T-helper 22 cell (primary cell): ENCODE data around the gene TTLL12.

Source experiments
- DNase-seq: peaks from one replicate; pipeline ENCODE4 v3.0.0-alpha.2; 2020; ENCODE audit warnings: low read depth

TTLL12 gene

DNA sequence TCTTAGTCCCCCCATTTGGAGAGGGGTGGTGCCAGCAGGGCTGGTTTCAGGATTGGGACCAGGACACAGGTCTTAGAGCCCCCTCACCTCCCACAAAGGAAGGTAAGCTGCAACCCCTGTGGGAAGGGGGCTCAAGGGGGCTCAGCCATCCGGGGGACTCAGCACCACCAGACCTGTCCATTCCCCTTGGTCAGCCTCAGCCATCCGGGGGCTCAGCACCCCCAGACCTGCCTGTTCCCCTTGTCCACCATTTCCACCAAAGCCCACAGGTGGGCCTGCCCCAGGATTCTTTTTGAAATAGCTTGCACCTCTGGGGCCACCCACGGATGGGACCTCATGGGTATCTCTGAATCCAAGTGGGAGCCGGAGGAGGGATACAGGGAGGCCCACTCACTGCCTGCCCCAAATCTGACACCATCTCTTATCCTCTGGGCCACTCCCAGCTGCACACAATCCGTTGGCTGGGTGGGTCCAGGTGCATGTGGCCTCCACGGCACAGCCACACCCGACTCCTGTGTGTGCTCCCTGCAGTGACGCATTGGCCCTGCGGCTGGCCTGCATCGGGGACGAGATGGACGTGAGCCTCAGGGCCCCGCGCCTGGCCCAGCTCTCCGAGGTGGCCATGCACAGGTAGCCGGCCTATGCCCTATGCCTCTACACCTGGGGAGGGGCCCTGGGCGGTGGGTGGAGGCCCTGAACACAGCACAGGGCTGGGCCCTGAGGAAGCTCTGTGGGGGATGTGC is 59.6 kb downstream of the TTLL12 start:
- no peak for DNase-seq

DNA sequence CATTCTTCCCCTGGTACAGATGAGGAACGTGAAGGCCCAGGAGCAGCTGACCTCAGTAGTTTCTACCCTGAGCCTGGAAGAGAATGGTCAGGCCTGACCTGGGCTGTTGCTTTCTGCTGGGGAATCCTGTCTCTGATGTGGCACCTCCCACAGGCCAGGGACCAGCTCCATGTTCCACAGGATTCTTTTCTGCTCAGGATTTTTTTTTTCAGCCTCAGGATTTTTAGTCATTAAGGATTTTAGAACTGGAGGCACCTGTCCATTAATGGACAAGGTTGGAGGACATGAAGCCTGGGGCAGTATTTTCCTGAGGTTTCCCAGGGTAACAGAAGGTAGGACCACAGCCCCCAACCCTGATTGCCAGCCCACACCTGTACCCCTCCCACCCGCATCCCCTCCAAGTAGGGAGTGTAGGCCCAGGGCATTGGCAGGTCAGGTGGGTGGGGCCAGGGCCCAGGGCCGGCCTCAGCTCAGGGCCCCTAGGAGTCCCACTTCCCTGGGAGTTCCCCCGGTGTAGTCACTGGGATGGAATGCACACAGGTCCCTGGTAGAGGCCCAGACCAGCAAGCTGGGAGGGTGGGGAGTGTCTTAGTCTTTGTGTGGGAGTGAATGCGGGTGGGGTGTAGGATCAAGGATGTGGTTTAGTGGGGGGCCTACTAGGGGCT is 60.3 kb downstream of the TTLL12 start:
- DNase-seq, result no peak

DNA sequence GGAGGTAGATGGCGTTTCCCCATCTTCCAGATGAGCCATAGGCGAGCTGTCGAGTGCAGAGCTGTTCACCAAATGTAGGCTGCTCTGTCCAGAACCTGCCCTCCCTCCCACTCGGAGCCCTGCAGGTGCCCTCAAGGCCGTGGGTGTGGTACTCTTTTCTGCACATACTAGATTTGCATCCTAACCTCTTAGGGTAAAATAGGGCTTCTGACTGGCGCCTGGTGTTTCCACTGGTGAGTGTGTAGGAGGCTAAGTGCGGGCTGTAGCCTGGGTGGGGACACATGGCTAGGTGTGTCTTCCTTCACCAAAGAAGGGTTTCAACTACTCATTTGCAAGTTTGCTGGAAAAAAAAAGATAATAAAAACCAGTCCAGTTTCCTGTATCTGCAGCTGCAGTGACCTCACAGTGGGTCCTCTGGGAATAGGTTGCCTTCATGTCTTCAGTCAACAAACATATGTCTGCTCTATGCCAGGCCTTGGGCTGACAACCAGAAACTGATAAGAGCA is 67.9 kb downstream of the TTLL12 start:
- no peak for DNase-seq

DNA sequence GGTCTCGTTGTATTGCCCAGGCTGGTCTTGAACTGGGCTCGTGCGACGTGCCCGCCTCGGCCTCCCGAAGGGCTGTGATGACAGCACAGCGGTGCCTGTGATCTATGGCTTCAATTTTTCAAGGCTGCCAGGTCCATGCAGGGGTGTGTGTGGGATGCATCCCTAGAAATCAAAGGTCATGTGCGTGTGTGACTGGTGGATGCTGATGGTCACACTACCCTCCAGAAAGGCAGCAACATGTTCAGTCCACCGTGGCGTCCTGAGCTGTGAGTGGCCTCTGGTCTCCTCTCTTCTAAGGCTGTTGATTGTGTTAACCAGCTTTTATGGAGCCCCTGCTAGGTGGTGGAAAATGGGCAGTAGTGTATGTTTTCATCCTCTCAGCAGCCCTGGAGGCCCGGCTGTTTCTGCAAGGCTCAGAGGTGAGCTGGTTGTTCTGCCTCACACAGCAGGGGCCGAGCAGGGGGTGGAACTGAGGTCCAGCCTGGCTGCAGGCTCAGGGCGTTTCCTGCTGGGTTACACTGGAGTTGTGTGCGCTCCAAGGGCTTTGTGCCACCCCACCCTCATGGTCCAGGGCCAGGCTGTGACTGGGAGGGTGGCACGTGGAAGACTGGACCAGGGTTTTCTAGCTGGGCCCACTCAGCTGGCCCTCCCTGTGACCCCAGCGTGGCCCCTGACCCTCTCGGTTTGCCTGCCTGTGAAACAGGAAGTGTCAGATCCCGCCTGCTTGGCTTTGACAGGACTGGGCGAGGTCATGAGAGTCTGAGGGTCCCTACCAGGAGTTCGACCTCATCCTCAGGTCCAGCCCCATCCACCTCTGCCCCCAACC is 68.7 kb downstream of the TTLL12 start:
- no peak for DNase-seq

DNA sequence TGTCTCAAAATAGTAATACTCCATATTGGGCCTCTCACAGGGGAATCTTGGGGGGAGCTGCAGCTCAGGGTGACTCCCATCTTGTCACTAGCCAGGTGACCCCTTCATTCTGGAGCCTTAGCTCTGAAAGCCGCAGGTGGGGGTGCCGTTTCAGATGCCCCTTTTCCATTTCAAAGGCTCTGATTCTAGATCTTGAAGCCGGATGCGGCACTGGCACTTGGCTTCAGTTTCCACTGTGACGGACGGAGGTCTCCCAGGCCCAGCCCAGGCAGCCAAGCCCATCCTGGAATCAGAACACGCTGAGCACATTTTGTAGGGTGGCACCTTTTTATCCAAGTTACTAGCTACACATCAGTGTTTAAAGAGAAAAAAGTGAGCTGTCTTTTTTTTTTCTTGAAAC is 70.0 kb downstream of the TTLL12 start:
- no peak for DNase-seq
